Spleen (tissue), 11 donors: ENCODE results near the gene CENPL. TPM values are rescaled to one million over a fixed set of nuclear protein-coding genes. Genes with fewer than 3 reads are reported as not detected.

Experiments used
- DNase-seq: peaks from one replicate; pipeline ENCODE4 v3.0.0-alpha.2; 2020
- H3K27ac ChIP-seq, 8 donors: fragments of 200-600 bp; sonication (generic) in 7 of 8; 1 replicate in 4 of 8; 2 replicates in 4 of 8; pipeline versions ENCODE4 v1.5.0 to v1.8.0; 2016 to 2021; ENCODE audit warnings: inconsistent platforms in 4 of 8, mild to moderate bottlenecking in 4 of 8, moderate library complexity in 1 of 8
- H3K27me3 ChIP-seq, 7 donors: fragments of 200-600 bp; sonication (generic) in 6 of 7; replicated peaks in 1 of 7; 1 replicate in 4 of 7; 2 replicates in 3 of 7; pipeline versions ENCODE4 v1.5.0 to v1.8.0; 2016 to 2021; ENCODE audit warnings: inconsistent platforms in 3 of 7, mild to moderate bottlenecking in 1 of 7
- H3K36me3 ChIP-seq, 6 donors: fragments of 200-600 bp; sonication (generic) in 5 of 6; 1 replicate in 4 of 6; 2 replicates in 2 of 6; pipeline versions ENCODE4 v1.5.0 to v1.8.0; 2016 to 2021; ENCODE audit warnings: inconsistent platforms in 2 of 6
- H3K4me1 ChIP-seq, 6 donors: fragments of 200-600 bp; sonication (generic) in 5 of 6; 1 replicate in 3 of 6; 2 replicates in 3 of 6; pipeline versions ENCODE4 v1.5.0 to v1.8.0; 2016 to 2021; ENCODE audit warnings: inconsistent platforms in 3 of 6
- H3K4me3 ChIP-seq, 8 donors: fragments of 200-600 bp; sonication (generic) in 7 of 8; 1 replicate in 4 of 8; 2 replicates in 4 of 8; pipeline versions ENCODE4 v1.5.0 to v1.8.0; 2016 to 2021; ENCODE audit warnings: inconsistent platforms in 4 of 8, mild to moderate bottlenecking in 4 of 8, moderate library complexity in 2 of 8
- H3K9me3 ChIP-seq, 8 donors: fragments of 200-600 bp; sonication (generic) in 7 of 8; 1 replicate in 4 of 8; 2 replicates in 4 of 8; pipeline versions ENCODE4 v1.5.0 to v1.8.0; 2016 to 2021; ENCODE audit warnings: inconsistent platforms in 4 of 8
- POLR2A ChIP-seq, 3 donors: fragments of 450-650 bp; IDR thresholded peaks; one replicate each; pipeline ENCODE4 v1.5.1; 2017; ENCODE audit warnings: antibody characterized with exemption in 3 of 3, mild to moderate bottlenecking in 1 of 3
- POLR2AphosphoS5 ChIP-seq, 3 donors: sonication (generic); formaldehyde crosslinking; IDR thresholded peaks; one replicate each; pipeline ENCODE4 v1.5.1; 2017; ENCODE audit warnings: antibody characterized with exemption in 3 of 3
- WGBS, 5 donors: extraction: QIAGEN DNeasy Blood & Tissue Kit in 3 of 5; methylation state at CpG; one replicate each; pipeline versions ENCODE4 v1.1.5 to v1.1.7; 2013 to 2018; 5-methylcytosine and 5-hydroxymethylcytosine counted together
- intact Hi-C: fragments of 100-400 bp; cut with DNase I; formaldehyde crosslinking; loops from one replicate; pipeline ENCODE4 v1.15.0; 2023; ENCODE audit warnings: low total_unique reads
- polyA plus RNA-seq, 3 donors: library from polyadenylated mRNA; stranded (reverse); fragments of 200-250 nt; gene quantifications; one replicate each; pipeline ENCODE4 v1.2.1, GENCODE V29; 2013
- total RNA-seq, 7 donors: library from RNA; depleted of rRNA in 3 of 7; stranded (reverse); fragments of >200 nt in 3 of 7; fragmentation: NEBNext Ultra II Directional in 4 of 7; extraction: Animal tissue kit (Norgen Biotek cat#: 25700) in 4 of 7; gene quantifications; one replicate each; pipeline versions ENCODE4 v1.1.0 to v1.2.1, GENCODE V29; 2016 to 2021
- TF ChIP-seq, protein P1 (sequence below), 11 experiments: fragments of 200-600 bp in 7 of 11; fragments of 450-650 bp in 4 of 11; sonication (generic) in 4 of 11; IDR thresholded peaks in 8 of 11; conservative IDR thresholded peaks in 3 of 11; 1 replicate in 7 of 11; 2 replicates in 4 of 11; pipeline versions ENCODE4 v1.4.0 to v1.8.0; 2016 to 2021; ENCODE audit warnings: antibody characterized with exemption in 11 of 11, inconsistent platforms in 4 of 11, mild to moderate bottlenecking in 1 of 11
- donor health status: healthy with polysubstance abuse.
- donor health status: DM: no; HTN: no; CAD: no; lungs with moderate emphysema.
- donor health status: DM: no; HTN: no; CAD: no.
- donor health status: Bipolar disorder and iron deficiency.
- donor health status: healthy.
- donor health status: DM: no; HTN: no; CAD: no.
- donor health status: DM: yes; HTN: yes; CAD: no.

Gene CENPL
- total and polyA plus RNA-seq, 10 donors, result 2.4 to 22.2 (median 6.3) TPM

DNA sequence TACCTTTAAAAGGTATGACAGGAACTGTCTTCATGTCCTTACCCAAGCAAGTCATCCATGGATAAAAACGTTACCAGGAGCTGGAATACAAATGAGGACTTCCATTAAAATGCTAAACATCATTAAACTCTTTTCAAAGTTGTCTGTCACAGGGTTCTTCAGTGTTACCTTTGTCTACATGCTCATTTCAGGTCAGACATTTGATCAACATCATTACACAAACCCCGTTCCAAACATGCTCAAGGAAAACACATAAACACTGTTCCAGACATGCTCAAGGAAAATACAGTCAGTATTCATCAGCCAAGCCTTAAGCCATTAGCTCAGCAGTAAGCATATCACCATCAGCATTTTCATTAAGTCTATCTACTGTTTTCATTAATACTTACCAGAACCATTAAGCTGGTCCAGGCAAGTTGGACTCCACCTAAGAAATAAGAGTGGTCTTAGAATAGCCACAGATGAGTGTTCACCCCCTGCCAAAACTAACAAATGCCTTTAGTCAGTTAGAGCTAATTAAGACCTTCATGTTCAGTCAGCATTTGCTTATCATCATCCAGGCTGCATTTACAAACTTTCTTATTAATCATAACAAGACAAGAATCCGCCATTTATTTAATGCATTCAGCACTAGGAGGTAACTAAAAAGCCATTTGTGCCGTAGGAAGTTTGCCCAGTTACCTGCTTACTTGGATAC, 40.9 kb upstream of the CENPL start:
- H3K27ac ChIP-seq, result peak overlapping the region in 4 of 8 donors; percentile 98 to 99 (median 98)
- no peak for TF ChIP-seq POLR2AphosphoS5 (IDR thresholded peaks at IDR 0.05)
- TF ChIP-seq, protein P1, sequence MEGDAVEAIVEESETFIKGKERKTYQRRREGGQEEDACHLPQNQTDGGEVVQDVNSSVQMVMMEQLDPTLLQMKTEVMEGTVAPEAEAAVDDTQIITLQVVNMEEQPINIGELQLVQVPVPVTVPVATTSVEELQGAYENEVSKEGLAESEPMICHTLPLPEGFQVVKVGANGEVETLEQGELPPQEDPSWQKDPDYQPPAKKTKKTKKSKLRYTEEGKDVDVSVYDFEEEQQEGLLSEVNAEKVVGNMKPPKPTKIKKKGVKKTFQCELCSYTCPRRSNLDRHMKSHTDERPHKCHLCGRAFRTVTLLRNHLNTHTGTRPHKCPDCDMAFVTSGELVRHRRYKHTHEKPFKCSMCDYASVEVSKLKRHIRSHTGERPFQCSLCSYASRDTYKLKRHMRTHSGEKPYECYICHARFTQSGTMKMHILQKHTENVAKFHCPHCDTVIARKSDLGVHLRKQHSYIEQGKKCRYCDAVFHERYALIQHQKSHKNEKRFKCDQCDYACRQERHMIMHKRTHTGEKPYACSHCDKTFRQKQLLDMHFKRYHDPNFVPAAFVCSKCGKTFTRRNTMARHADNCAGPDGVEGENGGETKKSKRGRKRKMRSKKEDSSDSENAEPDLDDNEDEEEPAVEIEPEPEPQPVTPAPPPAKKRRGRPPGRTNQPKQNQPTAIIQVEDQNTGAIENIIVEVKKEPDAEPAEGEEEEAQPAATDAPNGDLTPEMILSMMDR (IDR thresholded peaks at IDR 0.05 in 8 of 11, conservative IDR thresholded peaks at IDR 0.05 in 3 of 11), result no peak
- TF ChIP-seq POLR2A (IDR thresholded peaks at IDR 0.05), result no peak
- intact Hi-C loops, result loop anchor here (10.0 kb wide), 1 partner anchor 69 kb away; no protein-coding TSS in a partner anchor
- no peak for DNase-seq
- H3K9me3 ChIP-seq, result no peaks in the 10 kb centered on the region
- WGBS, 5 donors, result 28 to 46% (median 44%) methylated on average over 4 of the region's 4 CpGs
- peak overlapping the region in 7 of 8 donors; percentile 75 to 95 (median 82) for H3K4me3 ChIP-seq
- peaks cover 0 to 68% (median 41%) of the 10 kb centered on the region in 6 donors for H3K36me3 ChIP-seq
- peaks cover 34 to 71% (median 54%) of the 10 kb centered on the region in 6 donors for H3K4me1 ChIP-seq
- H3K27me3 ChIP-seq, result no peaks in the 10 kb centered on the region

DNA sequence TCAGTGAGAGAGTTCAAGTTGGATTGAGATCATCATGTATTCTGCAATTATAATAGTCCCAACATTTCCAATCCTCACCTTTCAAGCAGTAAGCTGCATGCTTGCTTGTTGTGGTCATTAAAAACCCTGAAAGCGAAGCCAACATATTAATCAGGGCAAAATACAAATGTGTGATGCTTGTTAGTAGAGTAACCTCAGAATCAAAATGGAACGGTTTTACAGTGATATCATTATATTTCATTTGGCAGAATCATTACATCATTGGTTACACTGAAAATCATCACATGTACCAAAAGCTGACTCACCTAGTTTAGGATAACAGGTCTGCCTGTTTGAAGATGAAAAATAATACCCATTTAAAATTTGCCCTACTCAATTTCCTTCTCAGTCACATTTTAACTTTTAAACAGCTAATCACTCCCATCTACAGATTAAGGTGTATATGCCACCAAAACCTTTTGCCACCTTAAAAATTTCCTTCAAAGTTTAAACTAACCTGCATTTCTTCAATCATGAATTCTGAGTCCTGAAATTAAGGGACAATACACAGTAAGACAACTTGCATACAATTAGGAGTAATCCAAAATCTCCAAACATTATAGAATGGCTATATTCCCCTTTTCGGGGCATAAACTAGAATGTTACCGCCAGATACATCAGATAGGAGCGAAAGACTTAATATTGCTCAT, 39.6 kb upstream of the CENPL start:
- Histone ChIP-seq H3K4me1 (peaks cover 28 to 58% (median 41%) of the 10 kb centered on the region in 6 donors), H3K27me3 (no peaks in the 10 kb centered on the region), H3K27ac (peak overlapping the region in 3 of 8 donors; percentile 11 to 99 (median 98)), H3K4me3 (peak overlapping the region in 1 of 8 donors; percentile 91), H3K9me3 (no peaks in the 10 kb centered on the region), H3K36me3 (peaks cover 0 to 75% (median 44%) of the 10 kb centered on the region in 6 donors)
- WGBS, 5 donors, result 78 to 88% (median 81%) methylated on average over 5 of the region's 5 CpGs
- intact Hi-C loops, result loop anchor here (10.0 kb wide), 1 partner anchor 70 kb away; no protein-coding TSS in a partner anchor
- DNase-seq, result no peak
- TF ChIP-seq POLR2AphosphoS5 (IDR thresholded peaks at IDR 0.05), result no peak
- no peak for TF ChIP-seq POLR2A (IDR thresholded peaks at IDR 0.05)
- TF ChIP-seq, protein P1 (IDR thresholded peaks at IDR 0.05 in 8 of 11, conservative IDR thresholded peaks at IDR 0.05 in 3 of 11), result no peak

GRCh38 chr1:173863224-173864161, 38.8 kb upstream of the CENPL start:
- H3K27ac ChIP-seq, result peak overlapping the region in 1 of 8 donors; percentile 99
- DNase-seq, result no peak
- H3K4me3 ChIP-seq, result no peak overlapping the region
- H3K27me3 ChIP-seq, result no peaks in the 10 kb centered on the region
- no peaks in the 10 kb centered on the region for H3K9me3 ChIP-seq
- intact Hi-C loops, result loop anchor here (10.0 kb wide), 1 partner anchor 71 kb away; no protein-coding TSS in a partner anchor
- TF ChIP-seq POLR2AphosphoS5 (IDR thresholded peaks at IDR 0.05) (no peak), POLR2A (IDR thresholded peaks at IDR 0.05) (no peak)
- TF ChIP-seq, protein P1 (IDR thresholded peaks at IDR 0.05 in 8 of 11, conservative IDR thresholded peaks at IDR 0.05 in 3 of 11), result no peak
- peaks cover 0 to 83% (median 52%) of the 10 kb centered on the region in 6 donors for H3K36me3 ChIP-seq
- H3K4me1 ChIP-seq, result peaks cover 28 to 50% (median 36%) of the 10 kb centered on the region in 6 donors
